ENCODE results near the gene SPAG8.

Gene SPAG8

GRCh38 chr9:35778496-35778895, 33.6 kb downstream of the SPAG8 start:
- H2AFZ ChIP-seq (ENCODE audit: low read length), result no peak overlapping the region

GRCh38 chr9:35776018-35776417, 36.0 kb downstream of the SPAG8 start:
- H3K79me2 ChIP-seq (ENCODE audit: insufficient read depth, low read length), result peaks cover 4% of the 10 kb centered on the region; the same call in 1 of the 2 replicates
- no peaks in the 10 kb centered on the region for H3K9me3 ChIP-seq (ENCODE audit: insufficient read depth, low read depth, low read length)
- no peaks in the 10 kb centered on the region for H3F3A ChIP-seq (ENCODE audit: low read depth)
- TF ChIP-seq CTCF (conservative IDR thresholded peaks at IDR 0.05; ENCODE audit: low read length) (no peak), EZH2phosphoT487 (IDR thresholded peaks at IDR 0.05; ENCODE audit: borderline replicate concordance) (no peak)
- no peak overlapping the region for H3K4me2 ChIP-seq (ENCODE audit: low read depth, low read length, poor library complexity, severe bottlenecking)
- no peak overlapping the region for H3K9ac ChIP-seq (ENCODE audit: low read depth, low read length, poor library complexity, severe bottlenecking)
- no peaks in the 10 kb centered on the region for H3K4me1 ChIP-seq (ENCODE audit: insufficient read depth, low read length, poor library complexity, severe bottlenecking)
- H2AFZ ChIP-seq (ENCODE audit: low read length), result no peak overlapping the region
- H4K20me1 ChIP-seq (ENCODE audit: insufficient read depth, low read length, poor library complexity, severe bottlenecking), result no peaks in the 10 kb centered on the region
- no peaks in the 10 kb centered on the region for H3K9me2 ChIP-seq (replicated peaks; ENCODE audit: low read depth, low read length)
- no peak overlapping the region for H3K4me3 ChIP-seq (ENCODE audit: low read length, poor library complexity, severe bottlenecking)
- H3K27me3 ChIP-seq (ENCODE audit: insufficient read depth, low read length, poor library complexity, severe bottlenecking), result no peaks in the 10 kb centered on the region
- no peaks in the 10 kb centered on the region for H3K36me3 ChIP-seq (ENCODE audit: insufficient read depth, low read length)

More at GRCh38 chr9:35778496-35778895, 33.6 kb downstream of the SPAG8 start:
- H3K36me3 ChIP-seq (ENCODE audit: insufficient read depth, low read length), result peaks cover 3% of the 10 kb centered on the region; the same call in 1 of the 2 replicates
- H3K79me2 ChIP-seq (ENCODE audit: insufficient read depth, low read length), result peaks cover 2% of the 10 kb centered on the region; the same call in 1 of the 2 replicates
- no peaks in the 10 kb centered on the region for H3K4me1 ChIP-seq (ENCODE audit: insufficient read depth, low read length, poor library complexity, severe bottlenecking)
- no peaks in the 10 kb centered on the region for H3K9me2 ChIP-seq (replicated peaks; ENCODE audit: low read depth, low read length)
- no peak overlapping the region for H3K4me3 ChIP-seq (ENCODE audit: low read length, poor library complexity, severe bottlenecking)
- no peak overlapping the region for H3K4me2 ChIP-seq (ENCODE audit: low read depth, low read length, poor library complexity, severe bottlenecking)
- no peaks in the 10 kb centered on the region for H4K20me1 ChIP-seq (ENCODE audit: insufficient read depth, low read length, poor library complexity, severe bottlenecking)
- H3K27me3 ChIP-seq (ENCODE audit: insufficient read depth, low read length, poor library complexity, severe bottlenecking), result no peaks in the 10 kb centered on the region
- TF ChIP-seq EZH2phosphoT487 (IDR thresholded peaks at IDR 0.05; ENCODE audit: borderline replicate concordance), result no peak
- TF ChIP-seq CTCF (conservative IDR thresholded peaks at IDR 0.05; ENCODE audit: low read length), result no peak
- H3K9ac ChIP-seq (ENCODE audit: low read depth, low read length, poor library complexity, severe bottlenecking), result no peak overlapping the region
- no peaks in the 10 kb centered on the region for H3K9me3 ChIP-seq (ENCODE audit: insufficient read depth, low read depth, low read length)
- no peaks in the 10 kb centered on the region for H3F3A ChIP-seq (ENCODE audit: low read depth)

GRCh38 chr9:35774907-35775635, 37.0 kb downstream of the SPAG8 start:
- H3F3A ChIP-seq (ENCODE audit: low read depth), result no peaks in the 10 kb centered on the region
- no peaks in the 10 kb centered on the region for H3K9me3 ChIP-seq (ENCODE audit: insufficient read depth, low read depth, low read length)
- no peak for TF ChIP-seq EZH2phosphoT487 (IDR thresholded peaks at IDR 0.05; ENCODE audit: borderline replicate concordance)
- no peak for TF ChIP-seq CTCF (conservative IDR thresholded peaks at IDR 0.05; ENCODE audit: low read length)
- no peaks in the 10 kb centered on the region for H3K36me3 ChIP-seq (ENCODE audit: insufficient read depth, low read length)
- peaks cover 13% of the 10 kb centered on the region for H3K79me2 ChIP-seq (ENCODE audit: insufficient read depth, low read length)
- no peak overlapping the region for H3K4me2 ChIP-seq (ENCODE audit: low read depth, low read length, poor library complexity, severe bottlenecking)
- H3K27me3 ChIP-seq (ENCODE audit: insufficient read depth, low read length, poor library complexity, severe bottlenecking), result no peaks in the 10 kb centered on the region
- H4K20me1 ChIP-seq (ENCODE audit: insufficient read depth, low read length, poor library complexity, severe bottlenecking), result no peaks in the 10 kb centered on the region
- no peaks in the 10 kb centered on the region for H3K4me1 ChIP-seq (ENCODE audit: insufficient read depth, low read length, poor library complexity, severe bottlenecking)
- H3K9me2 ChIP-seq (replicated peaks; ENCODE audit: low read depth, low read length), result no peaks in the 10 kb centered on the region
- no peak overlapping the region for H3K4me3 ChIP-seq (ENCODE audit: low read length, poor library complexity, severe bottlenecking)
- H2AFZ ChIP-seq (ENCODE audit: low read length), result no peak overlapping the region
- H3K9ac ChIP-seq (ENCODE audit: low read depth, low read length, poor library complexity, severe bottlenecking), result no peak overlapping the region

All from Loucy (cell line).